HG03342 (cell line): Measurements from ENCODE around the gene MPO.

Source experiments
- ATAC-seq: cut with Tn5 transposase; IDR thresholded peaks from one replicate; pipeline ENCODE4 v1.9.1; 2021; ENCODE audit warnings: mild to moderate bottlenecking, moderate library complexity; ENCODE audit not compliant: unreplicated experiment

The MPO gene

GRCh38 chr17:58280480-58281217 lies at the start of gene MPO:
TSS of gene MPO (minus strand) at chr17:58280935. CDS start at chr17:58280758, 177 bp downstream.
- ATAC-seq, result no peak

- peak; percentile 7 for ATAC-seq
These were observed 49.2 kb upstream of the MPO start for GRCh38 chr17:58329810-58330537.

- ATAC-seq, result peak; percentile 48
These were observed 48.5 kb upstream of the MPO start for GRCh38 chr17:58329035-58329809.

GRCh38 chr17:58328195-58329034 lies 47.7 kb upstream of the MPO start, which contains the start of gene TSPOAP1:
TSS of gene TSPOAP1 (minus strand) at chr17:58328795. CDS start at chr17:58327920, 875 bp downstream.
- ATAC-seq, result peak; percentile 19

GRCh38 chr17:58327363-58328194 lies 46.8 kb upstream of the MPO start:
- ATAC-seq, result no peak

GRCh38 chr17:58326609-58327362 lies 46.1 kb upstream of the MPO start:
- no peak for ATAC-seq

GRCh38 chr17:58325976-58326468 lies 45.3 kb upstream of the MPO start:
- no peak for ATAC-seq

- no peak for ATAC-seq
These were observed 44.6 kb upstream of the MPO start for GRCh38 chr17:58325289-58325726.

- no peak for ATAC-seq
These were observed 43.9 kb upstream of the MPO start for GRCh38 chr17:58324409-58325288.

- ATAC-seq, result no peak
These were observed 43.3 kb upstream of the MPO start for GRCh38 chr17:58324056-58324408.

- no peak for ATAC-seq
These were observed 42.8 kb upstream of the MPO start for GRCh38 chr17:58323366-58324055.

- ATAC-seq, result no peak
These were observed 41.9 kb upstream of the MPO start for GRCh38 chr17:58322581-58323185.

GRCh38 chr17:58321571-58322525 lies 41.1 kb upstream of the MPO start:
- no peak for ATAC-seq

- no peak for ATAC-seq
These were observed 40.0 kb upstream of the MPO start for GRCh38 chr17:58320570-58321323.

- ATAC-seq, result no peak
These were observed 39.4 kb upstream of the MPO start for GRCh38 chr17:58320163-58320558.
